ENCODE measurements around the gene SLC20A1.

SLC20A1 gene

GRCh38 chr2:112685271-112685884 is 39.6 kb downstream of the SLC20A1 start:
- DNase-seq, result peak in 2 of 3 donors; percentile 50 to 56
- WGBS (ENCODE audit: insufficient coverage), result 88% methylated on average over 2 of the region's 4 CpGs
- CTCF ChIA-PET, result interaction anchor here (0.5 to 16.8 kb wide), 13 partner anchors 9 to 148 kb away, joined by 3 to 210 read pairs (median 4); partner anchors contain the start of gene NT5DC4

GRCh38 chr2:112686348-112687217 is 40.8 kb downstream of the SLC20A1 start:
- WGBS (ENCODE audit: insufficient coverage), result 80% methylated on average over 13 of the region's 15 CpGs
- H3K27me3 ChIP-seq (replicated peaks in 2 of 5; ENCODE audit: control insufficient read depth in 4 of 5, insufficient read depth in 5 of 5, low read length in 4 of 5), result no peaks in the 10 kb centered on the region
- no peaks in the 10 kb centered on the region for H3K36me3 ChIP-seq (ENCODE audit: control insufficient read depth in 4 of 4, insufficient read depth in 4 of 4, low read length in 3 of 4)
- peaks cover 2 to 47% (median 21%) of the 10 kb centered on the region in 4 experiments for H3K4me1 ChIP-seq (ENCODE audit: control extremely low read depth in 1 of 4, control insufficient read depth in 4 of 4, insufficient read depth in 4 of 4, low read length in 3 of 4)
- no peaks in the 10 kb centered on the region for H3K9me3 ChIP-seq (ENCODE audit: control extremely low read depth in 1 of 5, control insufficient read depth in 4 of 5, insufficient read depth in 2 of 5, low read depth in 1 of 5, low read length in 4 of 5)
- peak in 2 of 3 donors; percentile 42 to 50 for DNase-seq
- no peak overlapping the region for H3K4me3 ChIP-seq (ENCODE audit: control insufficient read depth in 1 of 7, extremely low read depth in 1 of 7, insufficient read depth in 4 of 7, low read depth in 2 of 7, low read length in 6 of 7)
- H3K27ac ChIP-seq (ENCODE audit: insufficient read depth in 1 of 2, low read depth in 1 of 2, low read length in 2 of 2, poor library complexity in 1 of 2, severe bottlenecking in 2 of 2), result peak overlapping the region in 1 of 2 experiments; percentile 39
- CTCF ChIA-PET, result interaction anchor here (0.6 to 16.8 kb wide), 7 partner anchors 11 to 86 kb away, joined by 3 to 210 read pairs (median 4); partner anchors contain the start of gene NT5DC4
- POLR2A ChIA-PET, result interaction anchor here (0.6 kb wide), 1 partner anchor 56 kb away, joined by 7 read pairs; no protein-coding TSS in a partner anchor

More at GRCh38 chr2:112685271-112685884, 39.6 kb downstream of the SLC20A1 start:
- Histone ChIP-seq H3K36me3 (ENCODE audit: control insufficient read depth in 4 of 4, insufficient read depth in 4 of 4, low read length in 3 of 4) (no peaks in the 10 kb centered on the region), H3K9me3 (ENCODE audit: control extremely low read depth in 1 of 5, control insufficient read depth in 4 of 5, insufficient read depth in 2 of 5, low read depth in 1 of 5, low read length in 4 of 5) (no peaks in the 10 kb centered on the region), H3K27ac (ENCODE audit: insufficient read depth in 1 of 2, low read depth in 1 of 2, low read length in 2 of 2, poor library complexity in 1 of 2, severe bottlenecking in 2 of 2) (no peak overlapping the region), H3K4me1 (ENCODE audit: control extremely low read depth in 1 of 4, control insufficient read depth in 4 of 4, insufficient read depth in 4 of 4, low read length in 3 of 4) (peaks cover 2 to 36% (median 11%) of the 10 kb centered on the region in 4 experiments), H3K4me3 (ENCODE audit: control insufficient read depth in 1 of 7, extremely low read depth in 1 of 7, insufficient read depth in 4 of 7, low read depth in 2 of 7, low read length in 6 of 7) (no peak overlapping the region), H3K27me3 (replicated peaks in 2 of 5; ENCODE audit: control insufficient read depth in 4 of 5, insufficient read depth in 5 of 5, low read length in 4 of 5) (no peaks in the 10 kb centered on the region)
- POLR2A ChIA-PET, result no interaction called here

GRCh38 chr2:112687522-112687921 is 41.8 kb downstream of the SLC20A1 start:
- CTCF ChIA-PET, result interaction anchor here (0.8 to 16.8 kb wide), 7 partner anchors 11 to 58 kb away, joined by 3 to 210 read pairs (median 10); partner anchors contain the start of gene NT5DC4
- Histone ChIP-seq H3K27me3 (replicated peaks in 2 of 5; ENCODE audit: control insufficient read depth in 4 of 5, insufficient read depth in 5 of 5, low read length in 4 of 5) (no peaks in the 10 kb centered on the region), H3K27ac (ENCODE audit: insufficient read depth in 1 of 2, low read depth in 1 of 2, low read length in 2 of 2, poor library complexity in 1 of 2, severe bottlenecking in 2 of 2) (no peak overlapping the region), H3K36me3 (ENCODE audit: control insufficient read depth in 4 of 4, insufficient read depth in 4 of 4, low read length in 3 of 4) (no peaks in the 10 kb centered on the region), H3K4me1 (ENCODE audit: control extremely low read depth in 1 of 4, control insufficient read depth in 4 of 4, insufficient read depth in 4 of 4, low read length in 3 of 4) (peaks cover 2 to 53% (median 27%) of the 10 kb centered on the region in 4 experiments), H3K9me3 (ENCODE audit: control extremely low read depth in 1 of 5, control insufficient read depth in 4 of 5, insufficient read depth in 2 of 5, low read depth in 1 of 5, low read length in 4 of 5) (no peaks in the 10 kb centered on the region), H3K4me3 (ENCODE audit: control insufficient read depth in 1 of 7, extremely low read depth in 1 of 7, insufficient read depth in 4 of 7, low read depth in 2 of 7, low read length in 6 of 7) (no peak overlapping the region)
- POLR2A ChIA-PET, result interaction anchor here (0.7 kb wide), 1 partner anchor 17 kb away, joined by 3 read pairs; no protein-coding TSS in a partner anchor
- no peak for DNase-seq
- WGBS (ENCODE audit: insufficient coverage), result 95% methylated on average over 5 of the region's 6 CpGs

- Histone ChIP-seq H3K9me3 (ENCODE audit: control extremely low read depth in 1 of 5, control insufficient read depth in 4 of 5, insufficient read depth in 2 of 5, low read depth in 1 of 5, low read length in 4 of 5) (no peaks in the 10 kb centered on the region), H3K4me1 (ENCODE audit: control extremely low read depth in 1 of 4, control insufficient read depth in 4 of 4, insufficient read depth in 4 of 4, low read length in 3 of 4) (peaks cover 6 to 60% (median 34%) of the 10 kb centered on the region in 4 experiments), H3K27ac (ENCODE audit: insufficient read depth in 1 of 2, low read depth in 1 of 2, low read length in 2 of 2, poor library complexity in 1 of 2, severe bottlenecking in 2 of 2) (no peak overlapping the region), H3K36me3 (ENCODE audit: control insufficient read depth in 4 of 4, insufficient read depth in 4 of 4, low read length in 3 of 4) (no peaks in the 10 kb centered on the region), H3K27me3 (replicated peaks in 2 of 5; ENCODE audit: control insufficient read depth in 4 of 5, insufficient read depth in 5 of 5, low read length in 4 of 5) (no peaks in the 10 kb centered on the region), H3K4me3 (ENCODE audit: control insufficient read depth in 1 of 7, extremely low read depth in 1 of 7, insufficient read depth in 4 of 7, low read depth in 2 of 7, low read length in 6 of 7) (no peak overlapping the region)
- CTCF ChIA-PET, result interaction anchor here (0.8 to 16.8 kb wide), 9 partner anchors 11 to 59 kb away, joined by 3 to 210 read pairs (median 4); partner anchors contain the start of genes NT5DC4 and SLC20A1
- DNase-seq, result no peak
- WGBS (ENCODE audit: insufficient coverage), result 92% methylated on average over 13 of the region's 14 CpGs
- POLR2A ChIA-PET, result interaction anchor here (0.7 kb wide), 1 partner anchor 18 kb away, joined by 3 read pairs; no protein-coding TSS in a partner anchor
Observed at GRCh38 chr2:112688086-112688880, 42.5 kb downstream of the SLC20A1 start.

GRCh38 chr2:112690853-112691401 is 45.2 kb downstream of the SLC20A1 start:
- H3K4me3 ChIP-seq (ENCODE audit: control insufficient read depth in 1 of 7, extremely low read depth in 1 of 7, insufficient read depth in 4 of 7, low read depth in 2 of 7, low read length in 6 of 7), result peak overlapping the region in 2 of 7 experiments; percentile 31 to 62
- ChIA-PET POLR2A (interaction anchor here (1.3 kb wide), 1 partner anchor 15 kb away, joined by 4 read pairs; no protein-coding TSS in a partner anchor), CTCF (interaction anchor here (0.6 to 16.8 kb wide), 22 partner anchors 8 to 217 kb away, joined by 3 to 210 read pairs (median 6); partner anchors contain the start of genes NT5DC4 and SLC20A1)
- H3K9me3 ChIP-seq (ENCODE audit: control extremely low read depth in 1 of 5, control insufficient read depth in 4 of 5, insufficient read depth in 2 of 5, low read depth in 1 of 5, low read length in 4 of 5), result no peaks in the 10 kb centered on the region
- no peaks in the 10 kb centered on the region for H3K27me3 ChIP-seq (replicated peaks in 2 of 5; ENCODE audit: control insufficient read depth in 4 of 5, insufficient read depth in 5 of 5, low read length in 4 of 5)
- no peaks in the 10 kb centered on the region for H3K36me3 ChIP-seq (ENCODE audit: control insufficient read depth in 4 of 4, insufficient read depth in 4 of 4, low read length in 3 of 4)
- 29% methylated on average over 9 of the region's 9 CpGs for WGBS (ENCODE audit: insufficient coverage)
- peak; percentile 76 to 92 (median 89) for DNase-seq
- H3K4me1 ChIP-seq (ENCODE audit: control extremely low read depth in 1 of 4, control insufficient read depth in 4 of 4, insufficient read depth in 4 of 4, low read length in 3 of 4), result peaks cover 3 to 45% (median 29%) of the 10 kb centered on the region in 4 experiments
- no peak overlapping the region for H3K27ac ChIP-seq (ENCODE audit: insufficient read depth in 1 of 2, low read depth in 1 of 2, low read length in 2 of 2, poor library complexity in 1 of 2, severe bottlenecking in 2 of 2)

- H3K27ac ChIP-seq (ENCODE audit: insufficient read depth in 1 of 2, low read depth in 1 of 2, low read length in 2 of 2, poor library complexity in 1 of 2, severe bottlenecking in 2 of 2), result no peak overlapping the region
- no peak for DNase-seq
- H3K9me3 ChIP-seq (ENCODE audit: control extremely low read depth in 1 of 5, control insufficient read depth in 4 of 5, insufficient read depth in 2 of 5, low read depth in 1 of 5, low read length in 4 of 5), result no peaks in the 10 kb centered on the region
- H3K4me3 ChIP-seq (ENCODE audit: control insufficient read depth in 1 of 7, extremely low read depth in 1 of 7, insufficient read depth in 4 of 7, low read depth in 2 of 7, low read length in 6 of 7), result no peak overlapping the region
- H3K4me1 ChIP-seq (ENCODE audit: control extremely low read depth in 1 of 4, control insufficient read depth in 4 of 4, insufficient read depth in 4 of 4, low read length in 3 of 4), result peaks cover 3 to 37% (median 23%) of the 10 kb centered on the region in 4 experiments
- H3K27me3 ChIP-seq (replicated peaks in 2 of 5; ENCODE audit: control insufficient read depth in 4 of 5, insufficient read depth in 5 of 5, low read length in 4 of 5), result no peaks in the 10 kb centered on the region
- H3K36me3 ChIP-seq (ENCODE audit: control insufficient read depth in 4 of 4, insufficient read depth in 4 of 4, low read length in 3 of 4), result no peaks in the 10 kb centered on the region
- POLR2A ChIA-PET, result interaction anchor here (0.8 to 1.0 kb wide), 2 partner anchors 14 to 16 kb away, joined by 4 read pairs; no protein-coding TSS in a partner anchor
- WGBS (ENCODE audit: insufficient coverage), result 40% methylated on average over 2 of the region's 4 CpGs
- CTCF ChIA-PET, result interaction anchor here (0.6 to 16.8 kb wide), 18 partner anchors 8 to 108 kb away, joined by 3 to 210 read pairs (median 6); partner anchors contain the start of genes NT5DC4 and SLC20A1
Observed at GRCh38 chr2:112691881-112692281, 46.1 kb downstream of the SLC20A1 start.
